Heart right ventricle (tissue), 16 donors: ENCODE data around the gene ROS1. TPM values are rescaled to one million over a fixed set of nuclear protein-coding genes. Genes with fewer than 3 reads are reported as not detected.

Source experiments
- ATAC-seq, 8 donors: fragments of 200-7000 bp; cut with Tn5 transposase; one replicate each; pipeline ENCODE4 v1.9.1; 2020; ENCODE audit warnings: mild to moderate bottlenecking in 8 of 8, moderate library complexity in 8 of 8, moderate number of reproducible peaks in 1 of 8
- DNase-seq, 2 donors: peaks; one replicate each; pipeline ENCODE4 v3.0.0-alpha.2; 2020
- H3K27ac ChIP-seq, 10 donors: fragments of 200-600 bp; sonication (generic) in 2 of 10; one replicate each; pipeline versions ENCODE4 v1.5.0 to v1.8.0; 2020 to 2022; ENCODE audit warnings: mild to moderate bottlenecking in 3 of 10
- H3K27me3 ChIP-seq, 7 donors: fragments of 200-600 bp; one replicate each; pipeline ENCODE4 v1.8.0; 2021 to 2022; ENCODE audit warnings: mild to moderate bottlenecking in 2 of 7
- H3K36me3 ChIP-seq, 9 donors: fragments of 200-600 bp; sonication (generic) in 1 of 9; one replicate each; pipeline versions ENCODE4 v1.5.0 to v1.8.0; 2020 to 2022; ENCODE audit warnings: mild to moderate bottlenecking in 2 of 9
- H3K4me1 ChIP-seq, 9 donors: fragments of 200-600 bp; sonication (generic) in 1 of 9; one replicate each; pipeline versions ENCODE4 v1.5.0 to v1.8.0; 2020 to 2022; ENCODE audit warnings: mild to moderate bottlenecking in 4 of 9
- H3K4me3 ChIP-seq, 10 donors: fragments of 200-600 bp; sonication (generic) in 2 of 10; one replicate each; pipeline versions ENCODE4 v1.5.0 to v1.8.0; 2020 to 2022; ENCODE audit warnings: mild to moderate bottlenecking in 7 of 10, moderate library complexity in 2 of 10
- H3K9me3 ChIP-seq, 11 donors: fragments of 200-600 bp in 10 of 11; sonication (generic) in 2 of 11; one replicate each; pipeline versions ENCODE4 v1.5.0 to v1.8.0; 2013 to 2022; ENCODE audit warnings: mild to moderate bottlenecking in 2 of 11, control low read depth in 1 of 11, moderate library complexity in 1 of 11
- WGBS, 2 donors: extraction: QIAGEN DNeasy Blood & Tissue Kit; methylation state at CpG; one replicate each; pipeline ENCODE4 v1.1.7; 2013; ENCODE audit warnings: inconsistent platforms in 1 of 2; 5-methylcytosine and 5-hydroxymethylcytosine counted together
- intact Hi-C, 10 donors: fragments of 100-400 bp; cut with DNase I; formaldehyde crosslinking; loops; one replicate each; pipeline versions ENCODE4 v1.11.1 to v1.14.2; 2022
- polyA plus RNA-seq, 2 donors: library from polyadenylated mRNA; stranded (reverse); fragments of 200-250 nt; gene quantifications; one replicate each; pipeline ENCODE4 v1.2.3, GENCODE V29; 2013
- total RNA-seq, 10 donors: library from RNA; stranded (reverse); fragmentation: NEBNext Ultra II Directional in 3 of 10; extraction: Animal tissue kit (Norgen Biotek cat#: 25700) in 3 of 10; gene quantifications; one replicate each; pipeline versions ENCODE4 v1.2.1 to v1.2.4, GENCODE V29; 2021 to 2023
- TF ChIP-seq, protein P1 (sequence below), 9 donors: fragments of 200-600 bp; sonication (generic) in 2 of 9; IDR thresholded peaks; one replicate each; pipeline versions ENCODE4 v1.5.0 to v1.8.0; 2021 to 2022; ENCODE audit warnings: antibody characterized with exemption in 9 of 9, mild to moderate bottlenecking in 5 of 9, moderate library complexity in 1 of 9
- donor health status: Arrhythmogenic right ventricular cardiomyopathy.
- donor health status: ischemic (EF 13 %, LVEDD 7.1; RV severe dilation, severe dysfunction).
- donor health status: healthy with polysubstance abuse.
- donor health status: DM: no; HTN: yes; CAD: no.
- donor health status: DM: no; HTN: no; CAD: no.
- donor health status: ischemic (EF 25% LVEDD 6.9; RV normal size, moderate dysfunction).
- donor health status: ischemic (EF 25% LVEDD 5.7; RV mildly dilated, moderate dysfunction).
- donor health status: healthy.
- donor health status: DM: yes; HTN: yes; CAD: no.
- donor health status: Ischemic cardiomyopathy.
- donor health status: ischemic (EF 35%, LVEDD 5.7; RV mildly dilated, moderate dysfunction).
- donor health status: nonischemic (EF 11% LVEDD 7.7; RV severe dilation, severe dysfunction).
- donor health status: DM: yes; HTN: yes; CAD: no.
- donor health status: PGD.
- donor health status: ischemic (EF 29% LVEDD 5.4; RV normal size, mild dysfunction).
- donor health status: nonischemic (EF 23%, LVEDD 6.1; RV moderate dilation, normal function).

Gene ROS1
- total and polyA plus RNA-seq, 12 donors, result 0.02 to 0.13 (median 0.08) TPM; not detected in 4

DNA sequence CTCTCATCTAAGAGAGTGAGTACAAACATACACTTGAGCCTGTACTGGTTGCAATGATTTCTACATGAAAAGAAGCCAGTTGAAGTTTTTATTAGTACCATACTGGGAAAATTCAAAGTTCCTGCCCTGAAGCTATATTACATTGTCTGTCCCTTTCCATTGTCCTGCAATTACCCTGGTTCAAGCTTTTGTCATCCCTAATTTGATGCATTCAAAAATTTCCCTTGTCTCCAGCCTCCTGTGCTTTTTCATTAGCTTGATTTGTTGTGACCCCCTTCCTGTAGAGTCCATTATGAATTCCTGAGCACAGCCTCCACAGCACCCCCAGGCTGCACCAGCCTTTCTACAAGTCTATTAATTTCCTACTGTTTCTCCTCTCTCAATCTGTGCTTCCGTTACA, 114.0 kb downstream of the ROS1 start:
- intact Hi-C loops, result loop anchor here in 3 of 10 donors (10.0 kb wide), 2 partner anchors 337 to 527 kb away; no protein-coding TSS in a partner anchor
- TF ChIP-seq, protein P1, sequence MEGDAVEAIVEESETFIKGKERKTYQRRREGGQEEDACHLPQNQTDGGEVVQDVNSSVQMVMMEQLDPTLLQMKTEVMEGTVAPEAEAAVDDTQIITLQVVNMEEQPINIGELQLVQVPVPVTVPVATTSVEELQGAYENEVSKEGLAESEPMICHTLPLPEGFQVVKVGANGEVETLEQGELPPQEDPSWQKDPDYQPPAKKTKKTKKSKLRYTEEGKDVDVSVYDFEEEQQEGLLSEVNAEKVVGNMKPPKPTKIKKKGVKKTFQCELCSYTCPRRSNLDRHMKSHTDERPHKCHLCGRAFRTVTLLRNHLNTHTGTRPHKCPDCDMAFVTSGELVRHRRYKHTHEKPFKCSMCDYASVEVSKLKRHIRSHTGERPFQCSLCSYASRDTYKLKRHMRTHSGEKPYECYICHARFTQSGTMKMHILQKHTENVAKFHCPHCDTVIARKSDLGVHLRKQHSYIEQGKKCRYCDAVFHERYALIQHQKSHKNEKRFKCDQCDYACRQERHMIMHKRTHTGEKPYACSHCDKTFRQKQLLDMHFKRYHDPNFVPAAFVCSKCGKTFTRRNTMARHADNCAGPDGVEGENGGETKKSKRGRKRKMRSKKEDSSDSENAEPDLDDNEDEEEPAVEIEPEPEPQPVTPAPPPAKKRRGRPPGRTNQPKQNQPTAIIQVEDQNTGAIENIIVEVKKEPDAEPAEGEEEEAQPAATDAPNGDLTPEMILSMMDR (IDR thresholded peaks at IDR 0.05), result no peak
- Histone ChIP-seq H3K4me3 (no peak overlapping the region), H3K9me3 (no peaks in the 10 kb centered on the region), H3K27ac (no peak overlapping the region), H3K27me3 (no peaks in the 10 kb centered on the region), H3K4me1 (no peaks in the 10 kb centered on the region), H3K36me3 (no peaks in the 10 kb centered on the region)
- 91% methylated on average over 1 of the region's 1 CpG for WGBS, 2 donors
- no peak for DNase-seq
- ATAC-seq, result no peak

DNA sequence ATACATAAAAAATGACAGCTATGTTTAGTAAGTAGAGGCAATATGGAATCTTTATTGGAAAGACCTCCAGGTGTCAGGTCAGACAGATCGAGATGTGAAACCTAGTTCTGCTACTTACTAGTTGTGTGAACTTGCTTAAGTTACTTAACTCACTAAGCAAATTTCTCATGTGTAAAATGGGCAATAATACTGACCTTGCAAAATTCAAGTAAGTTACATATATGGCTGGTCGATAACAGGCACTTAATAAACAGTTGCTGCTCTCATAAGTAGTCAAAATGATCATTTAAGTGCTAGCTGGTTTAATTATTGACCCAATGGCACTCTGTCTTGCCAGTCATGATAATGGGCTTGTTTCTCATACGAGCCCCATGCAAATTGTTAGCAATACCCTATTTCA, 114.4 kb downstream of the ROS1 start:
- H3K36me3 ChIP-seq, result no peaks in the 10 kb centered on the region
- no peak overlapping the region for H3K4me3 ChIP-seq
- no peaks in the 10 kb centered on the region for H3K27me3 ChIP-seq
- H3K9me3 ChIP-seq, result no peaks in the 10 kb centered on the region
- TF ChIP-seq, protein P1 (IDR thresholded peaks at IDR 0.05), result no peak
- ATAC-seq (no peak), DNase-seq (no peak)
- H3K27ac ChIP-seq, result no peak overlapping the region
- WGBS, 2 donors, result 75 to 78% methylated on average over 3 of the region's 3 CpGs
- H3K4me1 ChIP-seq, result no peaks in the 10 kb centered on the region
- intact Hi-C loops, result loop anchor here in 3 of 10 donors (10.0 kb wide), 2 partner anchors 337 to 527 kb away; no protein-coding TSS in a partner anchor

DNA sequence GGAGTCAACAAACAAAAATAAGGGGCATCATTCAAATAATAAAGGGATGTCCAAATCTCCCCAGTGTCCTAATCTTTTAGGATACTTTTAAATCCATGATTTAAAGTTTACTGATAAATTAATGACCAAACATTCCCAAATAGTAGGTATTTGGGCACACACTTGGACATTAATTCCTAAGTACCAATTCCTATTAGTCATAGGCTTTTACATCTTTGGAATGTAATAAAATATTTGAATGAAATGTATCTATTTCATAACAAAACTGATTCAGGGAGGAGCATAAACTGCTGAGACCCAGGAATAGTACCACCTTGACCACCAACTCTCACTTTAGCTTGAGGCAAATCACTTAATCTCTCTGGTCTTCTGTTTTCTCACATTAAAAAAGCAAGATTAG, 116.1 kb downstream of the ROS1 start:
- H3K4me1 ChIP-seq, result no peaks in the 10 kb centered on the region
- intact Hi-C loops, result loop anchor here in 3 of 10 donors (10.0 kb wide), 2 partner anchors 335 to 525 kb away; no protein-coding TSS in a partner anchor
- no peak overlapping the region for H3K4me3 ChIP-seq
- H3K36me3 ChIP-seq, result no peaks in the 10 kb centered on the region
- H3K27ac ChIP-seq, result no peak overlapping the region
- no peak for DNase-seq
- no peak for ATAC-seq
- no peaks in the 10 kb centered on the region for H3K9me3 ChIP-seq
- no peaks in the 10 kb centered on the region for H3K27me3 ChIP-seq
- TF ChIP-seq, protein P1 (IDR thresholded peaks at IDR 0.05), result no peak

DNA sequence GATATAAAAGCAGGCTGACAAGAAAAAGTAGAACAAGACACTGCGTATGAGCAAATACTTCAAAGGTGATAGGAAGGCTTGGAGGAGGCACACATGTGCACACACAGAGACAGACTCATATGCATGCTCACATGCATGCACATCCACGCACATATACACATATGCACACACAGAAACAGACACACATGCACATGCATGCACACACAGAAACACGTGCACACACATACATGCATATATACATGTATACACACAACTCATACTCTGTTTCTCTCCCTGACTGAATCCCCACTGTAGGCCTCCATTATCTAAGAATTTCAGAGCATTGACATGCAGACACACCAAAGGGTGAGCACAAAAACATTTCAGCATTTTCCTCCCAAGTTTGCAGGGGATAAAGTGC, 116.7 kb downstream of the ROS1 start:
- peaks cover 0 to 2% (median 0%) of the 10 kb centered on the region in 9 donors for H3K4me1 ChIP-seq
- no peaks in the 10 kb centered on the region for H3K36me3 ChIP-seq
- H3K27ac ChIP-seq, result no peak overlapping the region
- no peak overlapping the region for H3K4me3 ChIP-seq
- H3K9me3 ChIP-seq, result no peaks in the 10 kb centered on the region
- DNase-seq (no peak), ATAC-seq (no peak)
- WGBS, 2 donors, result 77 to 81% methylated on average over 3 of the region's 3 CpGs
- H3K27me3 ChIP-seq, result no peaks in the 10 kb centered on the region
- TF ChIP-seq, protein P1 (IDR thresholded peaks at IDR 0.05), result no peak
- intact Hi-C loops, result no loop called here
